Activated T-cell treated with anti-CD3 and anti-CD28 coated beads, Interleukin-2, amount 50 U/mL, for 24 hours (primary cell): ENCODE data around the gene RAB3C.

Experiments used
- DNase-seq: peaks from one replicate; pipeline ENCODE4 v3.0.0-alpha.2; 2020
- H3K27ac Mint-ChIP-seq: 2 replicates; pipeline ENCODE4 v1.8.0; 2020; ENCODE audit warnings: mild to moderate bottlenecking, mixed read lengths
- H3K27me3 Mint-ChIP-seq: 2 replicates; pipeline ENCODE4 v1.8.0; 2020; ENCODE audit warnings: mixed read lengths
- H3K36me3 Mint-ChIP-seq: 2 replicates; pipeline ENCODE4 v1.8.0; 2020; ENCODE audit warnings: low read depth, mixed read lengths
- H3K4me1 Mint-ChIP-seq: 2 replicates; pipeline ENCODE4 v1.8.0; 2020; ENCODE audit warnings: low read depth, mixed read lengths
- H3K4me3 Mint-ChIP-seq: 2 replicates; pipeline ENCODE4 v1.8.0; 2020; ENCODE audit warnings: mild to moderate bottlenecking, moderate library complexity, mixed read lengths
- H3K9me3 Mint-ChIP-seq: 2 replicates; pipeline ENCODE4 v1.8.0; 2020; ENCODE audit warnings: mixed read lengths

RAB3C gene

GRCh38 chr5:58746321-58746720, 163.4 kb downstream of the RAB3C start:
- Mint-ChIP-seq H3K4me3 (no peak overlapping the region), H3K36me3 (no peaks in the 10 kb centered on the region), H3K27me3 (no peaks in the 10 kb centered on the region), H3K4me1 (peaks cover 3% of the 10 kb centered on the region), H3K9me3 (no peaks in the 10 kb centered on the region), H3K27ac (no peak overlapping the region)
- DNase-seq = no peak

- Mint-ChIP-seq H3K4me3 (no peak overlapping the region), H3K27ac (no peak overlapping the region), H3K36me3 (no peaks in the 10 kb centered on the region), H3K27me3 (no peaks in the 10 kb centered on the region), H3K9me3 (no peaks in the 10 kb centered on the region), H3K4me1 (peaks cover 4% of the 10 kb centered on the region)
- DNase-seq = no peak
Measured at GRCh38 chr5:58750036-58750435, 167.2 kb downstream of the RAB3C start.

GRCh38 chr5:58751222-58751837, 168.5 kb downstream of the RAB3C start:
- H3K27ac Mint-ChIP-seq = peak overlapping the region; percentile 37
- peaks cover 4% of the 10 kb centered on the region for H3K4me1 Mint-ChIP-seq
- H3K27me3 Mint-ChIP-seq = no peaks in the 10 kb centered on the region
- no peak overlapping the region for H3K4me3 Mint-ChIP-seq
- H3K36me3 Mint-ChIP-seq = no peaks in the 10 kb centered on the region
- DNase-seq = no peak
- H3K9me3 Mint-ChIP-seq = no peaks in the 10 kb centered on the region

- no peak overlapping the region for H3K27ac Mint-ChIP-seq
- no peaks in the 10 kb centered on the region for H3K9me3 Mint-ChIP-seq
- no peak for DNase-seq
- H3K36me3 Mint-ChIP-seq = no peaks in the 10 kb centered on the region
- H3K27me3 Mint-ChIP-seq = no peaks in the 10 kb centered on the region
- no peak overlapping the region for H3K4me3 Mint-ChIP-seq
- H3K4me1 Mint-ChIP-seq = peaks cover 4% of the 10 kb centered on the region
Measured at GRCh38 chr5:58752104-58752503, 169.2 kb downstream of the RAB3C start.

GRCh38 chr5:58753446-58753845, 170.6 kb downstream of the RAB3C start:
- no peak for DNase-seq
- Mint-ChIP-seq H3K4me1 (peaks cover 5% of the 10 kb centered on the region), H3K4me3 (no peak overlapping the region), H3K9me3 (no peaks in the 10 kb centered on the region), H3K27ac (no peak overlapping the region), H3K36me3 (no peaks in the 10 kb centered on the region), H3K27me3 (no peaks in the 10 kb centered on the region)

- no peak overlapping the region for H3K4me3 Mint-ChIP-seq
- H3K27me3 Mint-ChIP-seq = no peaks in the 10 kb centered on the region
- no peaks in the 10 kb centered on the region for H3K9me3 Mint-ChIP-seq
- no peaks in the 10 kb centered on the region for H3K36me3 Mint-ChIP-seq
- no peak overlapping the region for H3K27ac Mint-ChIP-seq
- no peak for DNase-seq
- H3K4me1 Mint-ChIP-seq = peaks cover 13% of the 10 kb centered on the region
Measured at GRCh38 chr5:58754250-58754649, 171.4 kb downstream of the RAB3C start.

- no peak overlapping the region for H3K4me3 Mint-ChIP-seq
- no peak for DNase-seq
- H3K27ac Mint-ChIP-seq = no peak overlapping the region
- peaks cover 24% of the 10 kb centered on the region for H3K4me1 Mint-ChIP-seq
- H3K9me3 Mint-ChIP-seq = no peaks in the 10 kb centered on the region
- no peaks in the 10 kb centered on the region for H3K36me3 Mint-ChIP-seq
- no peaks in the 10 kb centered on the region for H3K27me3 Mint-ChIP-seq
Measured at GRCh38 chr5:58755397-58755796, 172.5 kb downstream of the RAB3C start.

- peaks cover 43% of the 10 kb centered on the region for H3K4me1 Mint-ChIP-seq
- no peaks in the 10 kb centered on the region for H3K9me3 Mint-ChIP-seq
- H3K27ac Mint-ChIP-seq = no peak overlapping the region
- H3K27me3 Mint-ChIP-seq = no peaks in the 10 kb centered on the region
- DNase-seq = no peak
- H3K36me3 Mint-ChIP-seq = no peaks in the 10 kb centered on the region
- peak overlapping the region; percentile 49 for H3K4me3 Mint-ChIP-seq
Measured at GRCh38 chr5:58759745-58760144, 176.9 kb downstream of the RAB3C start.

GRCh38 chr5:58760222-58760621, 177.3 kb downstream of the RAB3C start:
- Mint-ChIP-seq H3K36me3 (no peaks in the 10 kb centered on the region), H3K27ac (no peak overlapping the region), H3K9me3 (no peaks in the 10 kb centered on the region), H3K4me1 (peaks cover 47% of the 10 kb centered on the region), H3K4me3 (peak overlapping the region; percentile 49), H3K27me3 (no peaks in the 10 kb centered on the region)
- no peak for DNase-seq

- Mint-ChIP-seq H3K4me3 (no peak overlapping the region), H3K36me3 (no peaks in the 10 kb centered on the region), H3K4me1 (peaks cover 54% of the 10 kb centered on the region), H3K27me3 (no peaks in the 10 kb centered on the region), H3K9me3 (no peaks in the 10 kb centered on the region), H3K27ac (no peak overlapping the region)
- DNase-seq = no peak
Measured at GRCh38 chr5:58761407-58761806, 178.5 kb downstream of the RAB3C start.

GRCh38 chr5:58763390-58763789, 180.5 kb downstream of the RAB3C start:
- Mint-ChIP-seq H3K4me3 (no peak overlapping the region), H3K36me3 (no peaks in the 10 kb centered on the region), H3K4me1 (peaks cover 52% of the 10 kb centered on the region), H3K27me3 (no peaks in the 10 kb centered on the region), H3K27ac (no peak overlapping the region), H3K9me3 (no peaks in the 10 kb centered on the region)
- no peak for DNase-seq

- Mint-ChIP-seq H3K4me1 (peaks cover 45% of the 10 kb centered on the region), H3K27ac (peak overlapping the region; percentile 20), H3K27me3 (no peaks in the 10 kb centered on the region), H3K4me3 (no peak overlapping the region), H3K9me3 (no peaks in the 10 kb centered on the region), H3K36me3 (no peaks in the 10 kb centered on the region)
- no peak for DNase-seq
Measured at GRCh38 chr5:58764199-58764598, 181.3 kb downstream of the RAB3C start.

- DNase-seq = no peak
- H3K9me3 Mint-ChIP-seq = no peaks in the 10 kb centered on the region
- no peaks in the 10 kb centered on the region for H3K36me3 Mint-ChIP-seq
- H3K27me3 Mint-ChIP-seq = no peaks in the 10 kb centered on the region
- no peak overlapping the region for H3K4me3 Mint-ChIP-seq
- peaks cover 37% of the 10 kb centered on the region for H3K4me1 Mint-ChIP-seq
- peak overlapping the region; percentile 81 for H3K27ac Mint-ChIP-seq
Measured at GRCh38 chr5:58765058-58765457, 182.2 kb downstream of the RAB3C start.

- peaks cover 3% of the 10 kb centered on the region for H3K27me3 Mint-ChIP-seq
- no peak for DNase-seq
- no peak overlapping the region for H3K4me3 Mint-ChIP-seq
- no peaks in the 10 kb centered on the region for H3K36me3 Mint-ChIP-seq
- H3K27ac Mint-ChIP-seq = no peak overlapping the region
- H3K4me1 Mint-ChIP-seq = peaks cover 24% of the 10 kb centered on the region
- H3K9me3 Mint-ChIP-seq = no peaks in the 10 kb centered on the region
Measured at GRCh38 chr5:58767104-58767503, 184.2 kb downstream of the RAB3C start.

- no peak overlapping the region for H3K4me3 Mint-ChIP-seq
- no peak for DNase-seq
- no peaks in the 10 kb centered on the region for H3K36me3 Mint-ChIP-seq
- peaks cover 16% of the 10 kb centered on the region for H3K27me3 Mint-ChIP-seq
- H3K9me3 Mint-ChIP-seq = no peaks in the 10 kb centered on the region
- H3K27ac Mint-ChIP-seq = no peak overlapping the region
- H3K4me1 Mint-ChIP-seq = peaks cover 16% of the 10 kb centered on the region
Measured at GRCh38 chr5:58770136-58770535, 187.3 kb downstream of the RAB3C start.

GRCh38 chr5:58771796-58772195, 188.9 kb downstream of the RAB3C start:
- Mint-ChIP-seq H3K27me3 (peaks cover 16% of the 10 kb centered on the region), H3K27ac (no peak overlapping the region), H3K36me3 (no peaks in the 10 kb centered on the region), H3K9me3 (no peaks in the 10 kb centered on the region), H3K4me3 (no peak overlapping the region), H3K4me1 (peaks cover 22% of the 10 kb centered on the region)
- no peak for DNase-seq
